Measurements from ENCODE around the gene TUB.

Gene TUB, protein sequence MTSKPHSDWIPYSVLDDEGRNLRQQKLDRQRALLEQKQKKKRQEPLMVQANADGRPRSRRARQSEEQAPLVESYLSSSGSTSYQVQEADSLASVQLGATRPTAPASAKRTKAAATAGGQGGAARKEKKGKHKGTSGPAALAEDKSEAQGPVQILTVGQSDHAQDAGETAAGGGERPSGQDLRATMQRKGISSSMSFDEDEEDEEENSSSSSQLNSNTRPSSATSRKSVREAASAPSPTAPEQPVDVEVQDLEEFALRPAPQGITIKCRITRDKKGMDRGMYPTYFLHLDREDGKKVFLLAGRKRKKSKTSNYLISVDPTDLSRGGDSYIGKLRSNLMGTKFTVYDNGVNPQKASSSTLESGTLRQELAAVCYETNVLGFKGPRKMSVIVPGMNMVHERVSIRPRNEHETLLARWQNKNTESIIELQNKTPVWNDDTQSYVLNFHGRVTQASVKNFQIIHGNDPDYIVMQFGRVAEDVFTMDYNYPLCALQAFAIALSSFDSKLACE

DNA sequence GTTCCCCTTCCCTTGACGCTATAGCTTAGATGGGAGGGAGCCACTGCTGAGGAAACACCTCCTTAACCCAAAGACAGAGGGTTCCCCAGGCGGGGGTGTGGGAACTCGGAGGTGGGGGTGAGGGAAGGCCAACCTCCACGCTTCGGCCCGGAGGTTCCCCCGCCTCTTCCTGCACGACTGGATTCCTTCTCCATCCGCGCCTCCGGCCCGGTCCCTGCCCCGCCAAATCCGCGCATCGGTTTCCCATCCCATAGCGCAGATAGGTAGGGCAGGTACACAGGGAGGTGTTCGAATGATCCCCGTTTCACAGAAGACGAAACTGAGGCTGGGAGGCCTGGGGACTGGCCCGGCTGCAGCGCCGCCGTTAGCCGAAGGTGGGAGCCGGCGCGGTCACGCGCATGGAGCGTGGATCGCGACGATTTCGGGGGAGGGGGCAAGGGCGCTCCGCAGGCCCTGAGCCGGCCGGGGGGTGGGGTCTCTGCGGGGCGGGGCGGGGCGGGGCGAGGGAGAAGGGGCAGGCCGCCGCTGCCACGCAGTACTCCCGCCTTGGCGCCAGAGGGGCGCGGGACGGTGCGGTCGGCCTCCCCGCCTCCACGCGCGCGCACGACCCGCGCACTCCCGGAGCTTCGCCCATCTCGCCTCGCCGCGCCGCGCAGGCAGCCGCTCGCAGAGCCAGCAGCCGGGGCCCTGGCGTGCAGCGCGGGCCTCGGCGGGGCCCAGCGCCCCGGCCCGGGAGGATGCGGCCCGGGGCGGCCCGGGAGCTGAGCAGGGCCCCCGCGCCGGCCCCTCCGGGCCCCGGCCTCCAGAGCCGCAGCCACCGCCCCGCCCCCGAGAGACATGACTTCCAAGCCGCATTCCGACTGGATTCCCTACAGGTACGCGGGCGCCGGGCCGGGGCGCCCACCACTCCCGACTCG is at the start of gene TUB:
TSS of gene TUB (plus strand) at position 538 of the 917 bp plus-strand sequence. CDS start at position 838, 300 bp downstream.
- in situ Hi-C loops (cut with MboI; ENCODE audit: low sequenced_read_pairs) = no loop called here

DNA sequence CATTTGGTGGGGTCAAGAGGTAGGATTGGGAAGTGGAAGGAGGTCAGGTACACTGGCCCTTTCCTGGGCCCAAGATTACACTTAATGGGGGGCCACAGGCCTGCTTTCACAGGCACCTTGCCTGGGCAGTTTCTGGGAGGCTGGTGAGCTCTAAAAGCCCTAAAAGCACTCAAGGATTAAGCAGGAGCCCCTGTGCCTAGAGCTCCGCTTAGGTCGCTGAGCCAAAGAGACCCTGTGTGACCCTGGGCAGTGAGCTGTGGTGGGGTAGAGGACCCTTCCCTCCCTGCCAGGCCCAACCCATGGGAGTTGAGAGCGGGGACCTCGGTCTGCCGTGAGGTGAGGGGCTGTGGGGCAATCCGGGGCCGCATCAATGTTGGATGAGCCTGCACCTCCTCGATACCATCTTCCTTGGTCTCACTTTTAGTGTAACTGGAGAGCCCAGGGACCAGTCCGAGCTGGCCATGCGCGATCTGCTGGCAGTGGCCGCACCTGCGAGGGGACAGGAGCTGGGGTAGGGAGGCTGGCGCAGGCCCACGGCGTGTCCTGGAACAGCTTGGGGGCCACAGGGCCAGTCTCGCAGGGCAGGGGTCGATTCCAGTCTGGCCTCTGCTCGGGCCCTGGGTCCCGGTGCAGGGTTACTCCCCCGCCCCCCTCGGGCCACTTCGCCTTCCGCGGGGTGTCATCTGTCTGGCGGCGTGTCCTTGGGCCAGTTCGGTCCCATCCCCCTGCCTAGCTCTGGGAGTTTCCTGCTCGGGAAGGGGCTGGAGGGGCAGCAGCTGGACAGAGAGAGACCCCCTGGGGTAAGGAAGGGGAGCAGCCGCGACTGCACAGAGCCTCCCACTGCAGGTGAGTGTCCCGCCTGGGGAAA is 49.5 kb upstream of the TUB start:
- in situ Hi-C loops (cut with MboI; ENCODE audit: low sequenced_read_pairs) = no loop called here

DNA sequence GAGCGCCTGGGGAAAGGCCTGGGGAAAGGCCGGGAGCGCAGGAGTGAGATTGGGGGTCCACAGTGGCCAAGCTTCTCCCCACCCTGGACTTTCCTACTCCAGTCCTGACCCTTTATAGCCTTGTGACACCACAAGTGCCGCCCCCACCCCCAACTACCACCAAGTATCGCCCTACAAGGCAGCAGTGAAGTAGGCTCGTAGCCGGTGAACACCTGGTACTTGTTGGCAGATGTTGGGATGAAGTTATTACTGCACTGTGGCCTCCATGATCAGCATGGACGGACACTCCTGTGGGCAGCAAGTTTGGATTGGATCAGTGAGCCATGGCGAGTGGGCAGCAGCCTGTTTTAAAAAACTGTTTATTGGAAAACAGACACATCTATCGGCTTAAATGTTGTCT is 48.9 kb upstream of the TUB start:
- in situ Hi-C loops (cut with MboI; ENCODE audit: low sequenced_read_pairs) = no loop called here

DNA sequence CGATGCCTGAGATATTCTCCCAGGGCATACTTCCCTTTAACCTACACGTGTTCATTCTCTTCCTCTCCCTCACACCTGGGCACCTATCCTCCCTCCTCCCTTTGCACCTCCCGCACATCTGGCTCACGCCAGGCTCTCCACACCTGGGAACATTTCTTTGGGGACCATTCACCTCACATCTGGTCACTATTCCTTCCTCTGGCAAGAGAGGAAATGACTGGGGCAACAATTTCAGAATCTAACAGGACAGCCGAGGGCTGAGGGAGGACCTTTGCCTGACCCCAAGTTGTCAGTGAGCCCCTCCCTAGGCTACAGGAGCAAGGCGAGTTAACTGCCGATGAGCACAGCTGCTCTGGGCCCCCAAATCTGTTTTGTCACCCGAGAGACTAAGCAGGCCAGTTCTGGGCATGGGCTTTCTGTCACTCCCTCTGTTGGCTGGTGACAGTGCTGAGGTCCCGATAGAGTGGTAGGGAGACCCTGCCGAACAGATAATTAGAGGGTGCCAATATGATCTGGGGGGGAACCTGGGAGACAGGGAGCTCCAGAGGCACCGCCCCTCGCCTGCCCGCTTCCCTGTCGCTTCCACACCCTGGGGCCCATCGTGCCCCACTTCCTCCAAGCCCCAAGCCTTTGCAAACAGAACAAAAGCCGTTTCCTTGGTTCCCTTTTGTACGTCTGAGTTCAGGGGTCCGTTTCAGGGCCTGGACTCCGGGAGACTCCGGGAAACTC is 48.3 kb upstream of the TUB start:
- in situ Hi-C loops (cut with MboI; ENCODE audit: low sequenced_read_pairs) = no loop called here

DNA sequence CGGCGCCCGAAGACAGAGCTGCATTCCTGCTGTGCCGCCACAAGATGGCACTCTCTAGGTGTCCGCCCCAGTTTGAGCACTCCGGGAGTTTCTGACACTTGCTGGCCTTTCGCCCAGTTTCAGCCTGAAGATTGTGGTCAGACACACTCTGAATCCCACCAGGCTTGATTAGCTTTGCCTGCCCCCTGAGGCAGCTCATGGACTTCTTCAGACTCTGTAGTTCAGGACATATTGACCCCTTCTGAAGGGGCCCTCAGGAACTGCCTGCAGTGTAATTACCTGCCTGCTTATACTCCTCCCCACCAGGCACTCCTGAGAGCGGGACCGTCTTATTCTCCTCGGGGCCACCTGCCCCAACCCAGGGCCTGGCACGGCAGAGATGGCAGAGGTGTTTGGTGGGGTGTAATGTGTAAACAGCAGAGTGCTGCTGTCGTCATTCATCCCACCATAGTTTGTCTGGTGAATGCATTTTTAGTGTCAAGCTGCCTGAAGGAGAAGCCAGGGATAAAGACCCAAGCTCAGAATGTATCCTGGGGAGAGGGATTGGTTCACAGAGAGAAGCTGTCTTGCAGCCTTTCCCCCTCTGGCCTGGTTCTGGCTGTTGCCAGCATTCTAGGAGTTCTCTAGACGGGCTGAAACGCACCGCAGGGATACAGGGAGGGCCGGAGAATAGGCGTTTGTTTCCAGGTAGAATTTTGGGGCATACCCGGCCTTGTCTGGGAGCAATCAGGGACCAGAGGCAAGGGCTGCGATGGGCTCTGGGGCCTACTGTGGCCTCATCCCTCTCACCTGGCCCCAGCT is 47.5 kb upstream of the TUB start:
- in situ Hi-C loops (cut with MboI; ENCODE audit: low sequenced_read_pairs) = no loop called here

DNA sequence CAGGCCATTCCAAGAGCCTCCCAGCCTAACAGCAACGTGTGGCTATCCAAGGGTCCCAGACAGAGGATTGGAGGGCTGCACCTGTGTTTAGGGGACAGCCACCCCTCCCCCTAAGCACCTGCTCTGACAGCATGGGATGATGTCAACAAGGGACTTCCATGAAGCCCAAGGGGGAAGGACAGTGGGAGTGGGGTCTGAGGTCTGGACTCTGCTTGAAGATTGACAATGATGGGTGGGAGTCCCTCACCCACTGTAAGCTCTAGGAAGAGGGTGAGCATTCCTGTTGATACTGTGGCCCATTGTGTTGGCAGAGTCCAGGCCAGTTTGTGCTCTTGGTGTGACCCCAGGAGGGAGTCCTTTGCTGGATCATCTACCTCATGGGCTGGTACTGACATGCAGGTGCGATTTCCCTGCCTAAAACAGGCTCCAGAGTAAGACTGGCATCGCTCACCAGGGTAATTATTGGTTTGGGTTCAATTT is 46.9 kb upstream of the TUB start:
- in situ Hi-C loops (cut with MboI; ENCODE audit: low sequenced_read_pairs) = no loop called here

DNA sequence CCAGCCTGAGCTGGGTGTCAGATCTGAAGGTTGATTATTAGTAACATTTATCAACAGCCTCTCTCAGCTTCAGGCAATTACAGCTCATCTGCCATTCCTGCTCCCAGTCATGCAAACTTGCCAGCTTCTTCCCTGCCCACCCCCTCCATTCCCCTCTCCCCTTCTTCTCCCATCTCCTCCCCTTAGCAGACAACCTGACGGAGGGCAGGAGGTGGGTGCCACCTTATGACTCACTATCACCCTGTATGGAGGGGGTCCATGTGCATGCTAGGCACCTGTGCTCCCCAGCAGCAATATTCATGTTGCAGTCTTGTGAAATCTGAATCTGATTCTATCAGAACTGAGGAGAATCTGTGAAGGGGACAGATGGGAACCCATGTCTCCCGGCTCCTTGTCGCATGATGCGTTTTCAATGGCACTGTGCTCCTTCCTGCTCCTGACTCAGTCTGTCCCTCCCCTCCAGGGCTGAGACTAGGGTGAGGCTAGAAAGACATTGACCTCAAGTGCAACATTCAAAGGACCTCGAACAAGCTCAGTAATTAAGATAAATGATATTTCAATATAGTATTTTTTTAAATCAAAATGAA is 46.3 kb upstream of the TUB start:
- in situ Hi-C loops (cut with MboI; ENCODE audit: low sequenced_read_pairs) = no loop called here

DNA sequence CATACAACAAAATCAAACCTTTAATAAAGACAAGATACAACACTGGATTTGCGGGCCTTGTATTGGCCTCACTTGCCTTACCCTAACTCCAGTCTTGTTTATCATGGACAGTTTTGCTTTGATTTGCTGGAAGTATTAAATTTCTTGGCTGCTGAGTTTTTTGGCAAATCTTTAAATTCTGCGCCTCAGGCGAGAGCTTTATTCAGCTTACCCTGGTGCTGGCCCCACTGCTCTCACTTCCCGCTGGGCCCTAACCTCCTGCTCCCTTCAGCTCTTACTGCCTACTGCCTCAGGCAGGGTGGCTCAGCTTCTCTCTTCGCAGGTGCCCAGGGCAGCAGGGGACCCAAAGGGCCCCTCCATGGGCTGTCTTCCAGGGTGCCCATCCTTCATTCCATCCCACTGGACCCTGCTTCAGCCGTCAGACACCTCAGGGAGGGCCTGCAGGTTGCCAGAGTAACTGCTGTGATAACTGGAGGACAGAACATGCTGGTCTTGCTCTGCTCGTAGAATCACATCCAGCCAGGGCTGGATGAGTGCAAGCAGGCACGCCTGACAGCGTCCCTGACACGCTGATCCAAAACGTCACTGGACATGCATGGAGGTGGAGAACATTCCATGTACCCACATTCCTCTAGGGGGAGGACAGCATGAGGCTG is 45.7 kb upstream of the TUB start:
- in situ Hi-C loops (cut with MboI; ENCODE audit: low sequenced_read_pairs) = no loop called here

DNA sequence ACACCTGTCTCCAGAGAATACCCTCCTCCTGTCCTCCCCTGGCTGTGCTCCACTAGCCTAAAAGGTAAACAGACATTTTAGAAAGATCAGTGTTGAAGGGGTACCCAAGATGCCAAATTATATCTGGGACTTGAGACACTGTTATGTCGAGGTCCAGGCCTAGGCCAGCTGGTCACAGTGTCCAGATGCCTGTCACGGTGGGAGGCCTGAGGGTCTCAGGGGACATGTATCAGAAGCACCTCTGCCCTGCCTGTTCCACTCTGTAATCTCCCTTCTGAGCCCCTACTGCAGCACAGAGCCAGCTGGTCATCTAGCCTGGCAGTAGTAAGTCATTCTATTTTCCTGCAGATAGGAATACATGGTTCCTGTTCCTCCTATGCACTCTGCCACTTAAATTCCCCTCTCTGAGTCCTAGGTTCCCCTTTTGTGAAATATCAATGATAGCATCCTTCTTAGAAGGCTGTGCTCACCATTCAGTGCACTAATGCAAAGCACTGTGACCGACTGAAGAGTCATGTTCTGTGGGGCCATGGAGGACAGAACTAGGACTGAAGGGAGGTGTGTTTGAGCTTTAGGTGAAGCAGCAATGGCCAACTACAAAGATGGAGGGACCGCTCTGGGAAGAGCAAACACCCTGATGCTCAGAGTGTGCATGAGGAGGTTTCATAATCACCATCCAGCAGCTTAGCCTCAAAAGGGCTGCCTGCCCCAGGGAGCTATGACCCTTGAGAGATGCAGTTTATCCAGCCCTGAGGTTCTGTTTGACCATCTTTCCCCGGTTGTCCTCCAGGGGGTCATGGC is 44.8 kb upstream of the TUB start:
- in situ Hi-C loops (cut with MboI; ENCODE audit: low sequenced_read_pairs) = no loop called here

DNA sequence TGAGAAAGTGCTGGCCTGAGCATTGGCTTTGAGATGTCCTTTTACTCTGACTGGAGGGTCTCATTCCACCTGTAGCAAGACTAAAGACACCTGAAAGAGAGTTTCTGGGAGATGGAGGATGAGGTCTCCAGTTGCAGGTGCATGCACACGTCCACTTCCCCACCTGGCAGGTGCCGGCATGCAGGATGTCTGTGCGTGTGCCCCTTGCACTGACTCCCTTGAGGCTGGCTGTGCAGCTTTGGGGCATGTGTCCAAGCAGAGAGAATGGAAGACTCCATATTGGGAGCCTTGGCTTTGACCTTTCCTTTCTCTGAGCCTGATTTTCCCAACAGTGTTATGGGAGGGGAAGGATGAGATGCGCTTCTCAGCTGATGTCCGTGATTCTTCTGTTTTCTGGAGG is 44.0 kb upstream of the TUB start:
- in situ Hi-C loops (cut with MboI; ENCODE audit: low sequenced_read_pairs) = no loop called here

DNA sequence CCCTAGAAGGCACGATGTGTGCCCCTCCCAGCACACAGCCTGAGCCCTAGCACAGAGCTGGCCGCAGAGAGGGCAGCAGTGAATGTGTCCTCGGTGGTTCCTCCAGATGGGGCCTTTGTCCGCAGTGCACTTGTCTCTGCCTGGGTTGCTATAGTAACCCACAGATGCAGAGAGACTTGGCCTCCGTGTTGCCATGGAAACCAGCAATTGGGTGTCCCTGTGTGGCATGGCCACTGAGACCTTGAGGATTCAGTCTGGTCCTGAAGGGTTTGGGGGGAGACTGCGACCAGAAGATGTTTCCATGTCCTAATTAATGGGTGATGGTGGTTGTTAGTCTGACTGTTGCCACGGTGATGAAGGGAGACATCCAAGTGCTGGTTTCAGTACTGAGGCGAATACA is 42.6 kb upstream of the TUB start:
- in situ Hi-C loops (cut with MboI; ENCODE audit: low sequenced_read_pairs) = no loop called here

DNA sequence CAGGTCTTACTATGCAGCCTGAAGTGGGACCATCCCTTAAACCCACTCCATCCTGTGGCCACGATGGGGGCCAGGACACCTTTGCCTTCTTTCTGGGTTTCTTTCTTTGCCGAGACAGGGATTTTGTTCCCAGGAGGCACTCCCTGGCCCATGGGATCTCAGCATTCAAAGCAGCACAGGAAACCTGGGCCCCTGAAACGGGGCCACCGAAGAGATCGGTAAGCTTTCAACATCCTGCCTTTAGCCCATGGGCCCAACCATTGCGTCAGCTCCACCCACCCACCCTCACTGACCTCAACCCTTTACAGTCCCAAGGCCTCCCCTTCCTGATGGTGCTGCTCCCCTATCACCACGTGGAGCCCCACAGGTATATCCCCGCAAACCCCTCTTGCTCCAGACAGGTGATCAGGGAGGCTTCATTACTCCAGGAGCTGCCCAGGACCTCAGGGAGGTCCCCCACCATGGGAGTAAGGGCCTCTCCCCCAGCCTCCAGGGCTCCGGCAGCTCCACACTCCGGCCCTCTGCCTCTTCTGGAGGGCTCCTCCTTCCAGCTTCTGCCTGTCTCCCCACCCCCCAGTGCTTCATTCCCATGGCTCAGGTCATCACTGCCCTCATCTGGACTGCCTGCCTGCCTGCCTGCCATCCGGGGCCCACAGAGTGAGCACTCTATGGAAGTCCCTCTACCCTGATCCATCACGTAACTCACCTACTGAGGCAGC is 42.0 kb upstream of the TUB start:
- in situ Hi-C loops (cut with MboI; ENCODE audit: low sequenced_read_pairs) = no loop called here

DNA sequence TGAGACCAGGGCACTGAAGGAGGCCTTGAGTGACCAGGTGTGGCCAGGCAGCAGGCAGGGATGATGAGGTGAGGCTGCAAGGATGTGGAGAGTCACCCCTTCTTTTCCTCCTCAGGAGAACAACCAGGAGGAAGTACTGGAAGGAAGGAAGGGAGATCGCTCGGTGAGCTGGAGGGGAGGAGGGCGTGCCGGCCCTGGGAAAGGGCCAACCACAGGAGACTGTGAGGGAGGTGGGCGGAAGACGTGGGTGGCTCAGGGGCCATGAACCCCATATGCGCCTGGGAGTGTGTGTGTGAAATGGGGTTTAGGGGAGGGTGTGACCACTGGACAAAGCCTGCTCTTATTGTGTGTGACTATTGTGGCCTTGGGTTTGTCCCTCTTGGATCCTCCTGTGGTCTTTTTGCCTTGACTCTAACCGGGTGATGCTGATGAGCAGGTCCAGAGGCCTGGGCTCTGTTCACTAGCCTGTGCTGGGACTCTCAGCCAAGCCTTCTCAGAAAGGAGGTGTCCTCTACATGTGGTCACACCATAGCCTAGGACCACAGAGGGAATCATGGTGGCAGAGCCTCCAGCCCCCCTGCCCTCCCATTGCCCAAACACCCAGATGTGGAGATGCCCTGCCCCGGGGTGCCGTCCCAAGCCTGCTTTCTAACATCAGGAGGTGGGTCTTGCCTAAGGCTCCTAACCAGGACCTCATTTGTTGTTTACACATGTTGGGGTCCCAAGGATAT is 41.3 kb upstream of the TUB start:
- in situ Hi-C loops (cut with MboI; ENCODE audit: low sequenced_read_pairs) = no loop called here

DNA sequence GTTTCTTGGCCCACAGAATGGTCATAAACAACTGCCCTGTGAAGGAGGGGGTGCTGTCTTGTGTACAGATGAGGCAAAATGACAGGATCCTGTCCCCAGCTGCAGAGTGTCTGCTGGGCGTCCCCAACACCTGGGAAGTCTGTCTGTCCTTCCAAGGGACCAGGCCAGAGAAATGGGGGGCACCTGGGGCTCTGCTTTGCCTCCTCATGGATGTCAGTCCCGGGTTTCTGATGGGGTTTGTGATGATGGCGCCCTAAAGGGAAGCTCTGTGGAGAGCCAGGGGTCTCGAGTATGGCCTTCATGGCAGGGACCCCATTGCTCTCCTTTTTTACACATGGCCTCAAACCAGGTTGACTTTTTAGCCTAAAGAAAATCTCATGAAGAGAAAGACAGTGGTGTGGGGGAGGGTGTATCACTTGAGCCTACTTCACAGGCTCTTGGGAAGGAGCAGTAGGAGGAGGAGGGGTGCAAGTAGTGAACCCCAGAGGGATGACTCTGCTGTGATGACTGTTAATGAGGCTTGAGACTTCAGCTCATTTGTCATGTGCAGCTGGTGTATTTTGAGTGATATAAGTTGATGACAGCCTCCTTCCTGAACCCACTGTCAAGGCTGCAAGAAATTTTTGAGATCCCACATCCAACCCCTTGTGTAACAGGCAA is 40.6 kb upstream of the TUB start:
- in situ Hi-C loops (cut with MboI; ENCODE audit: low sequenced_read_pairs) = no loop called here

DNA sequence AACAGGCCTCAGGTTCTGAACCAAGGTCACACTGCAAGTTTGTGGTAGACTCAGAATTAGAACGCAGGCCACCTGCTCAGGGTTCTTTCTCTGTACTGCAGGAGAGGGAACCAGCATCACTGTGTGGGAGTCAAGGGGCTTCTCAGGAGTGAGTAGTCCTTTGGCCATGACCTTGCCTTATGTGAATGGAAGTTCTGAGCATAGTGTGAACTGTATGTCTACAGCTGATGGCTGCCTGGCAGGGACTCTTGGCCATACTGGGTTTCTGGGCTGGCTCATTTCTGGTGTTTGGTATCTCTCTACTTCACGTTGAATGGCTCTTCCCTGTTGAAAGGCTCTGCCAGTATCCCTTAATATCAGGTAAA is 40.1 kb upstream of the TUB start:
- in situ Hi-C loops (cut with MboI; ENCODE audit: low sequenced_read_pairs) = no loop called here

DNA sequence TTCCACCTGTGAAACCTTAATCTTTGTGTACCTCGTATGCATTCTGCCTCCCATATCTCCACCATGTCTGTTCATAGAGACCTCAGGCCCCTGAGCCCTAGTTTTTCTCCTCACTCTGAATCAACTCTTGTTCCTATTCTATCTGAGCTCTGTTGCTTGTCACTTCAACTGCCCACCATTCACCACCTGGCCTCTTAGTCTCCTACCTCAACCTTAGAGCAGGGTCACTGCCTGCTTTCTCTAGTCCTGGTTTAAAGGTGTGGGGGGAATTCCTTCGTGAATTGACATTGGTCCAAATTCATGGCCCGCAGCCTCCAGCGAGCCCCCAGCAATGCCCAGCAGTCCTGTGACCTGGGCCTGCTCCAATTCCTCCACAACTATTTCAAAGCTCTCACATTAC is 39.4 kb upstream of the TUB start:
- in situ Hi-C loops (cut with MboI; ENCODE audit: low sequenced_read_pairs) = no loop called here
